Hematopoietic multipotent progenitor cell treated with erythropoietin and hydrocortisone succinate and interleukin-3 and kit ligand, for 8 days (in vitro differentiated cells): ENCODE measurements around the gene ANKRD1.

Experiments used
- DNase-seq: peaks from one replicate; pipeline ENCODE4 v3.0.0-alpha.2; 2015

Gene ANKRD1

GRCh38 chr10:90930971-90931871 is 10.3 kb upstream of the ANKRD1 start:
- DNase-seq = no peak

- DNase-seq = no peak
Observed at GRCh38 chr10:90930070-90930837, 9.4 kb upstream of the ANKRD1 start.

DNA sequence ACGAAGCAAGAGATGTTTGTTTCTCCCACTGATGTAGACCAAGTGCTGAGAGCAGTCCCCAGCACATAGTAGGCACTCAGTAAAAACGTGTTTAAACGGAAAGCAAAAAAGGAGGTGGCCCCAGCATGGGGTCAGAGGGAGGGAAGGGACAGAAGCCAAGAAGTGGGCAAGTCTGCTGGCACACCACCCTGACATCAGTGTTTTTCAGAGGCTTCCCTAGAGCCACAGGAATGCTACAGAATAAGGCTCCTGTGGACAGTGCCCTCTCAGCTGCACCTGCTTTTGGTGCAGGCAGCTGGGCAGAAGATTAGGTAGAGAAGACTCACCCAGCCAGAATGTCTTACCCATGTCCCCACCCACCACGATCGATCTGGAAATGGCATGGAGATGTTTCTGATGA is 8.3 kb upstream of the ANKRD1 start:
- DNase-seq = no peak

- no peak for DNase-seq
Observed at GRCh38 chr10:90927293-90927692, 6.4 kb upstream of the ANKRD1 start.

DNA sequence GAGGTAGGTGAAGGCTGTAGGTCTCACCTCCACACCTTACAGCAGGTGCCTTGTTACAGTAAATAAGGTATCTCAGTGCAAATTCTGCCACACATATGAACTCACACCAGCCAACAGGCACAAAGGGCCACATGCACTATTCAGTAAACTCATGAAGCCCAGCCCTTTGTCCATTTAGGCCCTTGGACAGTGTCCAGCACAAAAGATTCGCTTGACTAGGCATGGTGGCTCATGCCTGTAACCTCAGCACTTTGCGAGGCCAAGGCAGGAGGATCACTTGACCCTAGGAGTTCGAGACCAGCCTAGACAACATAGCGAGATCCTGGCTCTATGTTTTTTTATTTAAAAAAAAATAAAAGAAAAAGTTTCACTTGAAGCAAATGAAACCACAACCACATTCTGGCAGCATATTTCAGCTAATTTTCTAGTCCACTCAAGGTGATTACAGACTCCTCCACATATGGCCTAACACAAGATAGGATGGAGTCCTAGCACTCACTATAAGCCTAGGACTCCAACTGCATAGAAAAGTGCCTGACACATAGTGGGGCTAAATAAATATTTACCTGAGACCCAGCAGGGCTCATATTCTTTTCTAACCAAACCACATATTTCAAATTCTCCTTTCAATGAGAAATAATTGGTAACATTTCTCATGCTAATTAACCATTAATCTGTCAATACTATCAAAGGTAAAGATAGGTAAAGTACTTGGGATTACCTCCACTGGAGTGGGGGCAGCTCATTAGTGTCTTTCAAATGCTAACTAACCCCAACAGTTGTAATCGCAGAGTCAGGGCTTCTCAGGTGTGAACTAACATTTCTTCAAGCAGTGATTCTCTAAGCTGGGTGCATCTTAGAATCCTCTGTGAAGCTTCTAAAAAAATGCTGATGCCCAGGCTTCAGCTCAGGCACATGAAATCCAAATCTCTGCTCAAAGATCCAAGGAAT is 4.5 kb upstream of the ANKRD1 start:
- DNase-seq = no peak

- DNase-seq = no peak
Observed at GRCh38 chr10:90924552-90924951, 3.7 kb upstream of the ANKRD1 start.

GRCh38 chr10:90923111-90923731 is 2.3 kb upstream of the ANKRD1 start:
- DNase-seq = no peak

GRCh38 chr10:90921906-90922305 is 1.0 kb upstream of the ANKRD1 start:
- DNase-seq = no peak

DNA sequence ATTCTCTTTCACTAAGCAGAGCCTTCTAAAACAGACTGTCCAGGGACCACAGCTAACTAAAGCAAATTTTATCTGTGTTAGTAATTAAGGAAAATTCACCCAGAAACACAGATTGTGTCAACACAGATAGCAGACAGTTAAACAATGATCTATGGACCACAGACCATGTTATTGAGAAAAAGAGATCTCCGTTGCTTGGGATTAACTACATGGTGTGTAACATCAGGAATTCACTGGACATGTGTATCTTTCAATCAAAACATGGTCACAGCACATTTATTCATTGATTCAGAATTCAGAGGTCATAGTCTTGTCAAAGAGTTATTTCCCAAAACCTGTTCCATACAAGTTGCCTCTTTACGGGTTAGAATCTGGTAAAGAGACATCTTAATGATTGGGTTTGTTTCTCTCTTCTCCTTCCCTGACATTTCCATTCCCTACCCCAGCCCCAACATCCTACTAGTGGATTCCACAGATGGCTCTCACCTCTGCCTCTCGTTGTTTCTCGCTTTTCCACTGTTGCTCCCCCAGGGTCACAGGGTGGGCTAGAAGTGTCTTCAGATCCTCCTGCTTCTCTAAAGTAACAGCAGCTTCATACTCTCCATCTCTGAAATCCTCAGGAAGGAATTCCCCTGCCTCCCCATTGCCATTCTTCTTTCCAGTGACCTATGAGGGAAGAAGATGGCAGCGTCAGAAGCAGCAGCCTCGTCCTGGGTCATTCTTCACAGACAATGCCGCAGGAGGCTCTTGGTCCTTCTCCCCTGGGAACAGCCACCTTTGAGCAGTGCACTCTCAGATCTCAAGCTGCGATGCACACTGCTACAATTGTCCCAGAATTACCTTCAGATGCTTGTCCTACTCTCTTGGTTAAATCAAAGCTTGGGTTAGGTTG is 958 bp downstream of the ANKRD1 start:
- DNase-seq = no peak

DNA sequence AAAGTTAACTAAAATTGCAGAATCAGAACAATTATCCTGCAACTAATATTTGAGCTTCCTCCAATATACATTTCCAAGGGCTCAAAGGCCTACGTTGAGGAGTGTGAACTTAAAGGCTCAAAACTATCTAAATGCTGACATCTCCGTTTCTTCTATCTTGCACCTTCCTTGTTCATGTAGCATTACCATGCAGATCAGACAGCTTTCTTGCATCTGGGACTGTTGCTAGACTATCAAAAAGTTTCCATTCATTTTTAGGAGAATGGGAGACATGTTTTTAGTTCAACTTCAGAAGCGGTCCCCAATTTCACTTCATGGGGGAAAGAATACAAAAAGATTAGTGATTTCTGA is 2.9 kb downstream of the ANKRD1 start:
- no peak for DNase-seq

DNA sequence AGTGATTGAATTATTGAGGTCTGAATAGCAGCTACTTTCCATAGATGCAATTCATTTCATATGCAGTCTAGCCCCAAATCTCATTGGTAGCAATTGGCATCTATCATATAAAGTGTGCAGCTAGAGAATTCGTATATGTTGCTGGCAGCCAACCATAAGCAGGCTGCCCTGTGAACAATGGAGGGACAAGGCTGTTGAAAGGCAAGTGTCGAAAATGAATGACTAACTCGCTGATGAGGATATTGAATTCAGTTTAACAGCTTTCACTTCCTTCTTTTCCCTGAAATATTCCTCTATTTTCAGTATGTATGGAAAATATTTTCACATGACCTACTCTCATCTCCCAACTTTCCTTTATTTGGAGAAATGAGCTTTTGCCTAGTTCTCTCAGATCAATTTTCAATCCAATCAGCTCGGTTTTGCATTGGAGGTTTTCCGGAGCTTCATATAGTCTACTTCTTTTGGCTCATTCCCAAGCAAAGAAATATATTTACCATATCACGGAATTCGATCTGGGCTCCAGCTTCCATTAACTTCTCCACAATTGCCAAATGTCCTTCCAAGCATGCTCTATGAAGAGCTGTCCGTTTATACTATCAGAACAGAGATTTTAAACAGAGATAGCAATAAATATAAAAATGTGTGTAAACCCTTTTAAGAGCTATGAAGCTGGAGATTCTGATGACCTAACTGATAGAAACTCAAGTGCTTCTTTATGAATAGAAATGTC is 3.5 kb downstream of the ANKRD1 start:
- no peak for DNase-seq

DNA sequence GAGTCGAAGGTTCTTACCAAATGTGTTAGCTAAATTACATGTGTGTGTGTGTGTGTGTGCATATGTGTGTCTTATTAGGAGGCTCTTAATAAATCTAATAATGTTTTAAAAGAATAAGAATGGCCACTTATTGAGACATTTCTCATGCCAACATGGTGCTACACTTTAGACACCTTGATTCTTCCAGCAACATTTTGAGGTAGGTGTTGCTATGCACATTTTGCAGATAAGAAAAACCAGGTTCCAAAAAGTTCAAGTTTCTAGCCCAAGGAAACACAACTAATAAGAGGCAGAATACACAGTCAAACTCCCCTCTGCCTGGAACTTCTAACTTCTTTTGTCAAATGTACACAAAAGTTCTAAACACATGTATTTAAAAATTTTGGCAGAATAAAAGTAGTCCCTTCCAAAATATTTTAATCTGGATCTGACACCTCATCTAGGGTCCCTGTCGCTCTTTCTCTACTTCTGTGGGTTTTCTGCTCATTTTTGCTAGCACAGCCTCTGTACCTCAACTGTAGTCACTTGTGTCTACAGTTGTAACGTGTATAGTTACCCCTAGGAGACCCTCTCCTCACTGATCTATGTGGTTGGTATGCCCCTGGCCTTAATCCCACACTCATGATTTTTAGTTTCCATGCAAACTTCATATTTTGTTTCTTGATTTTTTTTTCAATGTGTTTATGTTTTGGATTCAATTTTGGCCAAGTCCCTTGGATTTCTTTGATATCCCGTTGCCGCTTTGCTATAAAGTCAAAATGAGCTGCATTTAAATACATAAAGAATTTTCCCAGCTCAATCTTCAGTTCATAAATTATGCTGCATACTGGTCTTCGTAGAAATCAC is 4.3 kb downstream of the ANKRD1 start:
- no peak for DNase-seq

DNA sequence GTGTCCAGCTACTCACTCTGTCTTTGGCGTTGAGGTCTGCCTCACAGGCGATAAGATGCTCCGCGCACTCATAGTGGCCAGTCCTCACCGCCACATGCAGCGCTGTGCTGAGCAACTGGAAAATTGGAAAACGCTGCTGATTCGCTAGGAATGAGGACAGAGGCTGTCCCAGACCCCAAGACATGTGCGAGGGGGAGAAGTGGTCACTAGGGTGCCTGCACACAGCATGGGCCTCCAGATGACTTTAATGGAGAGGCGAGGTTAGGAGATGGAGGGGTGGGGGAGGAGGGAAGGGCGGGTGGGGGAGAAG is 5.2 kb downstream of the ANKRD1 start:
- DNase-seq = no peak

DNA sequence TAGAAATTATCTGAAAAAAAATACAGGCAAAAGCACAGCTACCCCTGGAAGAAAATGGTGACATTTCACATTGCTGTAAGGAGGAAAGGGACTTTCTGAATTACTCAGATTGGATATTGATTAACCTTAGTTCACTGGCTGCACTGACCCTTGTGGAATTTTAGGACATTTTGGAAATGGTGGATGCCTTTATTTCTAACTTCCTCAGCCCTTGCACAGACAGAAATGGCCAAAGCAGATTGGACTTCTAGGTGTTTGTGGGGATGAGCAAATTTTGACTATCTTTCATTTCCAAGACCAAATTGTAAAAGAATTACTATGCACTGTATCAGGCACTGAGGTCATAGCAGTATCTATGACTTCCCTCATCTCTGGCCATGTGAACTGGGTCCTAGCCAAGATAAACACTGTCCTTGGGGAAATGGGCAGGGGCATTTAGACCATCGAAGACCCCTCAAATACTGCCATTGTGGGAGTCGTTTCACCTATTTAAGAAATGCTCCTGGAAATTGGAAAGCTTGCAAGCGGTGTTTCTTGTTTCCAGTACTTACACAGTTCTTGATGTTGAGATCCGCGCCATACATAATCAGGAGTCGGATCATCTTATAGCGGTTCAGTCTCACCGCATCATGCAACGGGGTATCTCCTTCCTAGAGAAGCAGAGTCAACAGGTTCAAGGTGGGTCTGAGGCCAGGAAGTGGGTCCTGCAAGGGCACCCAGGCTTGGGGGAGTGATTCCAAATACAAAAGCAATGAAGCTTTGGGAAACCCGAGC is 5.7 kb downstream of the ANKRD1 start:
- DNase-seq = no peak

DNA sequence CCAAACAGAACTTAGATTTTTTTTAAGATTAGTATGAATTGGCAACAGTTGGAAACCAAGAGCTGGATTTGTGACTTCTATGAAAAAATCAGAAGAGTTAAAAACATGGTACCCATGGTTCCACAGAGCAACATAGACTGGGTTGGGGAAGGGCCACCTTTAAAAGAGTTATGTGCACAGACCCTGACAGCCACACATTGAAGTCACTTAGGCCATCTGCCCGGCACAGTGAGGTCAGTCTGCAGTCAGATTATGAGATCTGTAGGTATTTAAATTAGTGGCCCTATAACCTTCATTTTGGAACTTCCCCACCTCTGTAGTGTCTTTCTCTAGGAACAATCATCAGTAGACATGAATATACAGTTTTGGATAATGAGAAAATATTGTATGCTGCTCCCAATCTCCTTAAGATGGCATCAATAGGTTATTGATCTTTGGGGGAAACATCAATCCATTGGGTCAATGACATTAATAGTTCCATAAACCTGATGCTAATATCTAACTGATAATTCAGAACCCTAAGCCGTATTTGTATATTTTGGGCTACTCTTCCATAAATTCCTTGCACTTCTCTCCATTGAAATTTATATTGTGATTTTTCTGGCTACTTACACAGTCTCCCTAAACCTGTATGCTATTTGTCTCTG is 7.0 kb downstream of the ANKRD1 start:
- DNase-seq = no peak

DNA sequence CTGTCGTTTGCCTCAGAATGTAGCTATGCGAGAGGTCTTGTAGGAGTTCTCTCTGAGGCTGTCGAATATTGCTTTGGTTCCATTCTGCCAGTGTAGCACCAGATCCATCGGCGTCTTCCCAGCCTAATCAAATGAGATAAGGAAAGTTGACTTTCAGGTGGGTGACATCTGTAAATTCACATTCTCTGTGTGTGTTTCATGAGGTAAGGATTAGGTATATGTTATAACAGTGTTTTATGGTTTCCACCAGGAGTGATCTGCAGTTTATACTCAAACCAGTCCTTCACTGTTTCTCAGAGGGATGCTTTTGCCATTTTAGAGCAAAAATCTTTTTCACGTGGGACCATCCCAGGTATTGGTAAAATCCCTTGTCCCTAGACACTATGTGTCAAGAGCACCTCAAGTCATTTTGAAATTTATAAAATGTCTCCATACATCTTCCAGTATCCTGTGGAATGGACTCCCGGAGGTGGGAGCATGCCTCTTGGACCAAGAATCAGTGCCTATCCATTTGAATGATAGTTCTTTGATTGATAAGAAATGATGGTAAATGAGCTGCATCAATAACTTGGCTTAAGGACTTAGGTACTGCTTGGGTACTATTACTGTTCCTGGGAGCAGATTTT is 7.9 kb downstream of the ANKRD1 start:
- DNase-seq = no peak

DNA sequence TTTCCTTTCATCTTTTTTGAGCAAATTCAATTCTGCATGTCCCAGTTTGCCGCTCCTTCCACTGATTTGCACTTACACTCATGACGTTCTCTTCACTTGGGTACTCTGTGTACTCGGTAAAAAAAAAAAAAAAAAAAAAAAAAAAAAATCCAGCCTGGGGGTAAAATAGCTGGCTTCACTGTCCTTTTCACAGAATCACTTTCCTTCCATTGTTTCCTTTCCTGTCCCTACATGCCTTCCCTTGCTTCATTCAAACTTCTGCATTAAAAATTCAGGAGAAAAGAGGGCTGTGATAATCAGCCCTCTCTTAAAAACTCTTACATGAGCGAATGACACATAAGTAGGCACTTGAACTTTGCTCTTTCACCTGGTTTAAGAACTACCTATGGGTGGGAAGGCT is 8.7 kb downstream of the ANKRD1 start:
- no peak for DNase-seq
